HEK293 (cell line): Measurements from ENCODE around the gene NAT16.

Experiments used
- CTCF ChIP-seq: fragments of 450-650 bp; formaldehyde crosslinking; IDR thresholded peaks from 2 replicates; pipeline ENCODE4 v1.5.1; 2016; ENCODE audit warnings: missing biosample characterization, missing genetic modification characterization
- REPIN1 ChIP-seq: fragments of 450-650 bp; formaldehyde crosslinking; IDR thresholded peaks from 2 replicates; pipeline ENCODE4 v1.5.1; 2017; ENCODE audit warnings: missing biosample characterization, missing genetic modification characterization, low read depth
- ZNF274 ChIP-seq, 2 experiments: fragments of 200-500 bp in 1 of 2; fragments of 450-650 bp in 1 of 2; sonication (Bioruptor generic) in 1 of 2; formaldehyde crosslinking in 1 of 2; IDR thresholded peaks; 2 replicates each; pipeline versions ENCODE4 v1.5.1 to v1.6.1; 2014 to 2016; ENCODE audit warnings: borderline replicate concordance in 1 of 2, inconsistent platforms in 1 of 2, low read length in 1 of 2, missing biosample characterization in 1 of 2, missing genetic modification characterization in 1 of 2
- ZNF830 ChIP-seq: fragments of 450-650 bp; IDR thresholded peaks from 2 replicates; pipeline ENCODE4 v1.5.0; 2018; ENCODE audit warnings: missing biosample characterization, missing genetic modification characterization, low read depth, mild to moderate bottlenecking, moderate library complexity
- ZSCAN30 ChIP-seq: fragments of 450-650 bp; IDR thresholded peaks from 2 replicates; pipeline ENCODE4 v1.5.1; 2018; ENCODE audit warnings: missing biosample characterization, mild to moderate bottlenecking, missing genetic modification characterization, moderate library complexity

DNA sequence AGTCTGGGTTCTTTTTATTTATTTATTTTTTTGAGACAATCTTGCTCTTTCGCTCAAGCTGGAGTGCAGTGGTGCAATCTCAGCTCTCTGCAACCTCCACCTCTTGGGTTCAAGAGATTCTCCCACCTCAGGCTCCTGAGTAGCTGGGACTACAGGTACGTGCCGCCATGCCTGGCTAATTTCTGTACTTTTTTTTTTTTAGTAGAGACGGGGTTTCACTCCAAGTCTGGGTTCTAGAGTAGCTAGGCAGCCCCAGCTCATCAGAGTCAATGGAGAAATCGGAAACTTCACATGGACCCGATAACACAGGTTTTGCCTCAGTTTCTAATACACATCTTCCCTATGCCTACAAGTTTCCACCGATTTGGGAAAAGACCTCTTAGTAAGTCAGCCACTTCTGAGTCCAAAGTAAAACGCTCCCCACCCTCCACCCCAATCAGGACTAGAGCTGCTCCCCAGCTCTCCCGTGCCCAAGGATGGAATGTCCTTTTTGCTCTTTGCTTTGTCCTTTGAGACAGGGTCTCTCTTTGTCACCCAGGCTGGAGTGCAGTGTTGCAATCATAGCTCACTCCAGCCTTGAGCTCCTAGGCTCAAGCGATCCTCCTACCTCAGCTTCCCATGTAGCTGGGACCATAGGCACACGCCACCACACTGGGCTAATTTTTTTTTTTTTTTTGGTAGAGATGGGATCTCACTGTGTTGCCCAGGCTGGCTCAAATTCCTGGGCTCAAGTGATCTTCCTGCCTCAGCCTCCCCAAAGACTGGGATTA lies 57.0 kb downstream of the NAT16 start:
- no peak for TF ChIP-seq ZNF830 (tag by site-specific recombination)
- no peak for TF ChIP-seq ZNF274 (IDR thresholded peaks at IDR 0.05; ENCODE audit: low read length)
- no peak for TF ChIP-seq ZNF274 (tag by site-specific recombination; IDR thresholded peaks at IDR 0.05; ENCODE audit: borderline replicate concordance)
- no peak for TF ChIP-seq ZSCAN30 (tag by site-specific recombination)
- no peak for TF ChIP-seq CTCF (tag by site-specific recombination)
- TF ChIP-seq REPIN1: no peak
